Measurements from ENCODE around the gene BCLAF1.
"Not testable (repeated sequence)": the region's sequence is repeated elsewhere in the genome, so short reads cannot be mapped to it uniquely, and the experiment has no call there.

Gene BCLAF1

GRCh38 chr6:136226027-136226673 is 63.5 kb downstream of the BCLAF1 start:
- Histone ChIP-seq H3K36me3 (no peaks in the 10 kb centered on the region), H3K9me3 (ENCODE audit: severe bottlenecking) (no peaks in the 10 kb centered on the region), H3K27me3 (ENCODE audit: insufficient read depth, low read depth, severe bottlenecking) (no peaks in the 10 kb centered on the region), H3K4me3 (ENCODE audit: low read depth, low read length) (no peak overlapping the region), H3K27ac (no peak overlapping the region)
- DNase-seq: peak; percentile 14
- TF ChIP-seq CTCF (IDR thresholded peaks at IDR 0.05; ENCODE audit: low read depth, low read length): peak; percentile 93

- TF ChIP-seq CTCF (IDR thresholded peaks at IDR 0.05; ENCODE audit: low read depth, low read length): no peak
- no peak for DNase-seq
- no peaks in the 10 kb centered on the region for H3K36me3 ChIP-seq
- no peak overlapping the region for H3K27ac ChIP-seq
- no peak overlapping the region for H3K4me3 ChIP-seq (ENCODE audit: low read depth, low read length)
- no peaks in the 10 kb centered on the region for H3K9me3 ChIP-seq (ENCODE audit: severe bottlenecking)
- no peaks in the 10 kb centered on the region for H3K27me3 ChIP-seq (ENCODE audit: insufficient read depth, low read depth, severe bottlenecking)
Measured at GRCh38 chr6:136225496-136225895, 64.2 kb downstream of the BCLAF1 start.

DNA sequence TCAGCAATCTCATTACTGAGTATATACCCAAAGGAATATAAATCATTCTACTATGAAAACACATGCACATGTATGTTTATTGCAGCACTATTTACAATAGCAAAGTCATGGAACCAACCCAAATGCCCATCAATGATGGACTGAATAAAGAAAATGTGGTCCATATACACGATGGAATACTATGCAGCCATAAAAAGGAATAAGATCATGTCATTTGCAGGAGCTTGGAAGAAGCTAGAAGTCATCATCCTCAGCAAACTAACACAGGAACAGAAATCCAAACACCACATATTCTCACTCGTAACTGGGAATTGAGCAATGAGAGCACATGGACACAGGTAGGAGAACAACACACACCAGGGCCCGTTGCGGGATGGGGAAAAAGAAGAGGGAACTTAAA is 64.7 kb downstream of the BCLAF1 start:
- not testable (repeated sequence) for H3K9me3 ChIP-seq (ENCODE audit: severe bottlenecking); H3K4me3 ChIP-seq (ENCODE audit: low read depth, low read length); DNase-seq; H3K27me3 ChIP-seq (ENCODE audit: insufficient read depth, low read depth, severe bottlenecking); H3K36me3 ChIP-seq; H3K27ac ChIP-seq

DNA sequence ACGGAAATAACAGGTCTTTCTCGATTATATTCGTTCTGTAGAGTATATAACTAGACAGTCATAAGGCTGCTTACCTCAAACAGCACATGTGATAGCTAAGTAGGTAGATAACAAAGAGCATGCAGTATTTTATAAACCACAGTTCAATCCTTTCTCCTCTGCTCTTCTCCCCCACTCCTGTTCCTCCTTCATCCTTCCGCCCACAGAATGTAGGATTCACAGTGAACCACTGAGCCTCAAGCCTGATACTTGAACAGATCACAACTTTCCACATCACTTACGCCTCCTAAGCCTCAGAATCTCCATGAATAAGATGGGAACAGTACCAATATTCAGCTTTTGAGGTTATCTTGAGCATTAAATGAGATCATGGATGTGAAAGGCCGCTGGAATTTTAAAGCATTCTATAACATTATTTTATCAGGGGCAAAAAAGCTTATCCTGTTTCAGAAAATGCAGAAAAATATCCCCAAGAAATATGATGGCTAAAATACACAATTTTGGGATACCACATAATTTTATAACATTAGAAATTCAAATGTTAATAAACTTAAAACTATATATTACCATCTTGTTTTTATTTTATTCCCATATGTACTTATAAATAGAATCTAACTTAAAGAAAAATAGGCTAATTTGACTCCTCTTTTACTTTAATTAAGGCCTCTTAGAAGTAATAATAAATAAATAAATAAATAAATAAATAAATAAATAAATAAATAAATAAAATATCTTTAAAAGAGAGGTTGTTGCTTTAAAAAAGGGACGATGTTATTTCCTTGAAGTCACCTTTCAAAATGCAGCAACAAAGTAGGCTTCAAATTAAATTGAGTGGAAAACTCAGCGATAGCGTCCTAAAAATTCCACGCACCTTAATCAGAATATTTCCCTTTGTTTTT is 72.9 kb downstream of the BCLAF1 start:
- DNase-seq: no peak
- H3K27ac ChIP-seq: no peak overlapping the region
- TF ChIP-seq CTCF (IDR thresholded peaks at IDR 0.05; ENCODE audit: low read depth, low read length): no peak
- no peaks in the 10 kb centered on the region for H3K36me3 ChIP-seq
- H3K27me3 ChIP-seq (ENCODE audit: insufficient read depth, low read depth, severe bottlenecking): no peaks in the 10 kb centered on the region
- H3K4me3 ChIP-seq (ENCODE audit: low read depth, low read length): no peak overlapping the region
- H3K9me3 ChIP-seq (ENCODE audit: severe bottlenecking): no peaks in the 10 kb centered on the region

DNA sequence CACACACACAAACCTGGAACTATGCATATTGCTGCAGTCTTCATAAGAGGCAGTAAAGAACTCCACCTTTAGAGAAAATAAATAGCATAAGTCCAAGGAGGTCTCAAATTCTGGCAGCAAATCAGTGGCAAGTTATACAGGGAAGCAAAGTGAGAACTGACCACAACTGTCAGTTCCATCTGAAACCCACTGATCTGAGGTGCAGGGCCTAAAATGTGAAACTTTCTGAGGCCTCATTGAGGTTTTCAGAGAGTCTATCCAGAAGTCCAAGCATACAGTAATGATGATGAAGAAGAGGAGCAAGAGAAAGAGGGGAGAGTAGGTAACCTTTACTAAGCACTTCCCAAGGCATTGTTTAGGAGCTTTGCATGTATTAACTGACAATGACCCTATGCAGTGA is 75.8 kb downstream of the BCLAF1 start:
- no peak overlapping the region for H3K27ac ChIP-seq
- no peak overlapping the region for H3K4me3 ChIP-seq (ENCODE audit: low read depth, low read length)
- TF ChIP-seq CTCF (IDR thresholded peaks at IDR 0.05; ENCODE audit: low read depth, low read length): no peak
- no peak for DNase-seq
- no peaks in the 10 kb centered on the region for H3K36me3 ChIP-seq
- no peaks in the 10 kb centered on the region for H3K9me3 ChIP-seq (ENCODE audit: severe bottlenecking)
- H3K27me3 ChIP-seq (ENCODE audit: insufficient read depth, low read depth, severe bottlenecking): no peaks in the 10 kb centered on the region

DNA sequence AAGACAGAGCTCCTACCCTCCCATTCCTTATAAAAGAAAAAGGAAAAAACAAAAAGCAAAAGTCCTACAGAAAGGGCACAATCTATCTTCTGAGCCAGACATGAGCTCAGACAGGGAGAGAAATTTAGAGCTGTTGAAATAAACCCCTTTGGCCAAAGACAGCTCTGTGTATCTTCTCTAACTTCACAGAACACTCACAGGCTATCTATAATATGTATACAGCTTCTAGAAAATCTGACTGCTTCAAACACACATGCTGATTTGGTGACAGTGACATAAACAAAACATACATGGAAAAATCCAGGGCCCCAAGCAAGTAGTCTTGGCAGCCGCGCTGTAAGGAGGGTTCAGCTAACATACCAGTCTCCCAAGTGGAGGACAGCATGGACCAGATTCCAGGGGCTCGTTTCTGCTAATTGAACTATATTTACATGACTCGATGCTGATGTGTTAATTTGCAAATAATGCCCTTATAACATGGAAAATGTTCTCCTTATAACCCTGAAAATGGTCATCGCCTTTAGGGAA is 76.6 kb downstream of the BCLAF1 start:
- DNase-seq: no peak

More for the DNA sequence above, 76.6 kb downstream of the BCLAF1 start:
- H3K27ac ChIP-seq: no peak overlapping the region
- no peaks in the 10 kb centered on the region for H3K9me3 ChIP-seq (ENCODE audit: severe bottlenecking)
- no peaks in the 10 kb centered on the region for H3K27me3 ChIP-seq (ENCODE audit: insufficient read depth, low read depth, severe bottlenecking)
- H3K4me3 ChIP-seq (ENCODE audit: low read depth, low read length): no peak overlapping the region
- TF ChIP-seq CTCF (IDR thresholded peaks at IDR 0.05; ENCODE audit: low read depth, low read length): no peak
- no peaks in the 10 kb centered on the region for H3K36me3 ChIP-seq
